GM21423 (cell line): ENCODE results near the gene NCOR1.
"Not testable (repeated sequence)": the region's sequence is repeated elsewhere in the genome, so short reads cannot be mapped to it uniquely, and the experiment has no call there.

Experiments
- ATAC-seq: cut with Tn5 transposase; IDR thresholded peaks from one replicate; pipeline ENCODE4 v1.9.1; 2021; ENCODE audit warnings: mild to moderate bottlenecking, moderate library complexity; ENCODE audit not compliant: unreplicated experiment

NCOR1 gene

DNA sequence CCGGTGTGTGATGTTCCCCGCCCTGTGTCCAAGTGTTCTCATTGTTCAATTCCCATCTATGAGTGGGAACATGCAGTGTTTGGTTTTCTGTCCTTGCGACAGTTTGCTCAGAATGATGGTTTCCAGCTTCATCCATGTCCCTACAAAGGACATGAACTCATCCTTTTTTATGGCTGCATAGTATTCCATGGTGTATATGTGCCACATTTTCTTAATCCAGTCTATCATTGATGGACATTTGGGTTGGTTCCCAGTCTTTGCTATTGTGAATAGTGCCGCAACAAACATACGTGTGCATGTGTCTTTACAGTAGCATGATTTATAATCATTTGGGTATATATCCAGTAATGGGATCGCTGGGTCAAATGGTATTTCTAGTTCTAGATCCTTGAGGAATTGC, 63.0 kb downstream of the NCOR1 start:
- ATAC-seq = not testable (repeated sequence)

DNA sequence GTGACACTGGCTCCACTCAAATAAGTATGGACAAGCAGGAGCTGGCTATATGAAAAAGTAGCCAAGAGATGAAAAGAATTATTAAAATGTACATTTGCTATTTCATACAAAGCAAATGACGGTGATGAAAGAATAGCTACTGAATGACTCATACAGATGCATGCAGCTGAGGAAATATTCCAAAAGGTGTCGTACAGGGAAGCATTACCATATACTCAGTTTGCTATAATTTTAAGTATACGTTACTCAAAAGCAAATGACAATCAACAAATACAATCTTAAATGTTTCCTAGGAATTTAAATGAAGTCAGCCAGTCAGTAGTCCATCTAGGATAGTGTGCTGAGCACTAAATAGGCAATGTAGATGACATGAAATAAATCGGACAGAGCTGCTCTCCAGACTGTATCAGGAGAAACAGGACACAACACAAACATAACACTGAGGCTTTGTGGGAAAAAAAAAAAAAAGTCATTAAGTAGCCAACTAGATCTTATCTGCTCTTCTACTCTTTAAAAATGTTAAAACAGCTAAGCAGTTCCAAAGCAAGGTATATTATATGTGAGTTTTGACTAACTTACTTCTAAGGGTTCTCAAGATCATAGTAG, 65.0 kb downstream of the NCOR1 start:
- no peak for ATAC-seq

DNA sequence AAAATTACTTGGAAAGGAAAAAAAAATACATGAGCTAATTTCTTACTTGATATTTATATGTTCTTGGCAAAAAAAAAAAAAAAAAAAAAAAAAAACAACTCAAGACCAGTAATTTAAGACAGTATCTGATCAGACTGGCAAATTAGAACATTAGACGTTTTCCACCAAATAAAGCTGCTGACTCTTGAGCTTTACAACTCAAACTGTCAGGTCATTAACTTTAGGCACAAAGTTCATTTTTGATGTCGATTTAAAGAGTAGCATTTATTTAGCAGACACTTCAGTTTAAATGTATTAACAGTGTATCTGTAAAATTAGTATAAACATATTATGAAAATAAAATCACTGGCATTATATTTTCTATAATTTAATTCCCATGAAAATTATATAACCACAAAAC, 66.7 kb downstream of the NCOR1 start:
- no peak for ATAC-seq

DNA sequence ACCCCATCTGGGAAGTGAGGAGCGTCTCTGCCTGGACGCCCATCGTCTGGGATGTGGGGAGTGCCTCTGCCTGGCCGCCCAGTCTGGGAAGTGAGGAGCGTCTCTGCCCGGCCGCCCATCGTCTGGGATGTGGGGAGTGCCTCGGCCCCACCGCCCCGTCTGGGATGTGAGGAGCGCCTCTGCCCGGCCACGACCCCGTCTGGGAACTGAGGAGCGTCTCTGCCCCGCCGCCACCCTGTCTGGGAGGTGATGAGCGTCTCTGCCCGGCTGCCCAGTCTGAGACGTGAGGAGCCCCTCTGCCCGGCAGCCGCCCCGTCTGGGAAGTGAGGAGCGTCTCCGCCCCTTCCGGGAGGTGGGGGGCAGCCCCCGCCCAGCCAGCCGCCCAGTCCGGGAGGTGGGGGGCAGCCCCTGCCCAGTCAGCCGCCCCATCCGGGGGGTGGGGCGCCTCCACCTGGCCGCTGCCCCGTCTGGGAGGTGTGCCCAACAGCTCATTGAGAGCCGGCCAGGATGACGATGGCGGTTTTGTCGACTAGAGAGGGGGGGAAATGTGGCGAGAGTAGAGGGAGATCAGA, 69.9 kb downstream of the NCOR1 start:
- not testable (repeated sequence) for ATAC-seq

DNA sequence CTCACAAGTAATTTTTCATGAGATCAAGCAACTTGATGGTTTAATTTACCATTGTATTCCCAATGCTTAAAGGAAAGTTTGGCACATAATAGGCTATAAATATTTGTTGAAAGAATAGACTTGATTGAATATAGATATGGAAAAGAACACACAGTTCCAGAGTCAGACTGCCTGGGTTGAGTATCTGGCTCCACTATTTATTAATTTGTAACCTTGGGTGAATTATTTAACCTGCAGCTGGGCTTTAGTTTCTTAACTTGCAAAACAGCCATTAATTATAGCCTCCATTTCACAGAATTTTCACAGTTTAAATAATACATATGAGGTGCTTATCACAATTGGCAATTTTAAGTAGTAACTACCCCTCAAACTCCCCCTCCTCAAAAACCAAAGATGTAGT, 73.6 kb downstream of the NCOR1 start:
- ATAC-seq = no peak

DNA sequence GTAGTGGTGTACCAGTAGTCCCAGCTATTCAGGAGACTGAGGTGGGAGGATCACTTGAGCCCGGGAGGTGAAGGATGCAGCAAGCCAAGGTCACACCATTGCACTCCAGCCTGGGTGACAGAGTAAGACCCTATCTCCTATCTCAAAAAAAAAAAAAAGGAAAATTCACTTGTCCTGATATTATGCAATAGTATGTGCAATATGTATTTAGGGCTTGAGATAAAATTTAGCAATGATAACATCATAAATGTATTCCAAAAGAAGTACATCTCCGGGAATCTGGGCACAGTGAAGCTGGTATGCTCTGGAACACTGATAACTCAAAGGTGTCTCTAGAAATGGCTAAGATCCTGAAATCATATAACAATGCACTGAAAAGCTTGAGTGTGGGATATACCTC, 74.5 kb downstream of the NCOR1 start:
- ATAC-seq = no peak

DNA sequence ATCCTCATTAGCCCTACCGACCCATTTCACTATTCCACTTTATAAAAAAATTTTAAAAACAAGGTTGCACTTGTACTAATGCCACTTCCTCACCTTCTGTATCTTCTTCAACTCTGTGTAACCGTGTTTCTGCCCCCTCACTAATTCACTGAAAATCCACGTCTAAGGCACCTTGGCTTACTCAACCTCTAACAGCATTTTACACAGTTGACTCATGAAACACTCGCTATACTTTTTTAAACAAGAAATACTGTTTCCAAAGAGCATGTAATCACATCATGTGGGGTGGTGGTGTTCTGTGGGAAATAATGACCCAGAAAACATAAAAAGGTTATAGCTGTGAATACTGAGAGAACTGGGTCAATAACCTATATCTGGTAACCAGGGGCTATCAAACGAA, 79.9 kb downstream of the NCOR1 start:
- no peak for ATAC-seq

DNA sequence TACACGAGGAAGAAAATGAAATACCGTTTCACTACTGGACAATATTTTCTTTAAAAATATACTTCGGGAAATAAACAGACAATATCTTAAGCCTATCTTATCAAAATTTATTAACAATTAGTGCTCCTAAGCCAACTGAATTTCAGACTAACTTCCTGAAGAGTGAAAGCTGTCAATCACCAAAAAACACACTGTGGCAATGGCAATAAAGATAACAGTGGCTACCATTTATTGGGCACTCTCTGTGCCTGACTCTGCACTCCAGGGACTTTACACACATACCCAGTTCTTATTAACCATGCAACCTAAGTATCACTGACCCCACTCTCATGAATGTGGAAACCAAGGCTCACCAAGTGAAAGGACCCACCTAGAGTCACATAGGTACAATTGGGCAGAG, 83.7 kb downstream of the NCOR1 start:
- ATAC-seq = no peak

DNA sequence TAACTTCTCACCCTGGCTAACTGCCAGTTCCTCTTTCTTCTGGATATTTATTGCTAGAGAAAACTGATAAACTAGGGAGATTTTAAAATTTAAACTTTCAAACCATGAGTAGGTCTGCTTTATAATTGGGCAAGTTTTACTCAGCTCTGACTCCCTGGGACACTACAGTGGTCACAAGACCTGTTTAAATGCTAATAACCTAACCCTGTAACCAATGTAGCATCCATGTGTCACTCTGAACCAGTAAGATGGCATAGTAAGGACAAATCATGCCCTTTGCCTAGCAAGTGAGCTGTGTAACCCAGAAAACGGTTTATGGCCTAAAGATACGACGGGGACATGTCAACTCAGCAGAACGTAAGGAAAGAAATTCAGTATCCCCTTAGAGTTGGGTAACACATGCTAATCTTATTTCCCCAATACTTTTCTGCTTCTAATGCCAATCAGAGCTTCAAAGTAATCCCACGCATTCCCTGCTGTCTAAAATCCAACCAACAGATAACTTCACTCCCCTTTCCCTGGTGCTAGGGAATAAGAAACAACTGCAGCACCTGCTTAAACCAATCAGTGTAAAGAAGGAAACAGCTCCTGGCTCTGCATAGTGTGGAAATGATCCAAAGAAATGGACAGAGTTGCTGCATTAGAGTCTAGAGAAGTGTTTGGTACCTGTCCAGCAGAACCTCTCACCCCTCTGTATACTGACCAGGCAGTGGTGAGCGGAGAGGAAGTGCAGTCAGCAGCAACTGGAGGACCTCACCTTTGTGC, 85.7 kb downstream of the NCOR1 start:
- ATAC-seq = no peak

DNA sequence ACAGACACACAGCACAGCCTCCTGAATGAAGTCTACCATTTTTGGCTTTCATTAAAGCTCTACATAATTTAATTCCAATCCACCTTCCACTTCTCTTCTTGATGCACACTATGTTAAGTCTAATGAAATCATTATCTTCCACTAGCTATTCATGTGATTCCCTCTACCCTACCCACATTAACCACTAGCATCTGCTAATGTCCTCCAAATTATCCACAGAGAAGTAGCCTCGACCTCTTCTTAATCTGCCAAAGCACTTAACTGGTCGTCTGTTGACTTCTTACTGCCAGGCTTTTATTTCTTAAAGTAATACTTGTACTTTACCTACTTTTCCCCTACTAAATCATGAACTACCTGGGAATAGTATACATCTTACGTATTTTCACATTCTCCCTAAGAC, 91.8 kb downstream of the NCOR1 start:
- ATAC-seq = no peak

DNA sequence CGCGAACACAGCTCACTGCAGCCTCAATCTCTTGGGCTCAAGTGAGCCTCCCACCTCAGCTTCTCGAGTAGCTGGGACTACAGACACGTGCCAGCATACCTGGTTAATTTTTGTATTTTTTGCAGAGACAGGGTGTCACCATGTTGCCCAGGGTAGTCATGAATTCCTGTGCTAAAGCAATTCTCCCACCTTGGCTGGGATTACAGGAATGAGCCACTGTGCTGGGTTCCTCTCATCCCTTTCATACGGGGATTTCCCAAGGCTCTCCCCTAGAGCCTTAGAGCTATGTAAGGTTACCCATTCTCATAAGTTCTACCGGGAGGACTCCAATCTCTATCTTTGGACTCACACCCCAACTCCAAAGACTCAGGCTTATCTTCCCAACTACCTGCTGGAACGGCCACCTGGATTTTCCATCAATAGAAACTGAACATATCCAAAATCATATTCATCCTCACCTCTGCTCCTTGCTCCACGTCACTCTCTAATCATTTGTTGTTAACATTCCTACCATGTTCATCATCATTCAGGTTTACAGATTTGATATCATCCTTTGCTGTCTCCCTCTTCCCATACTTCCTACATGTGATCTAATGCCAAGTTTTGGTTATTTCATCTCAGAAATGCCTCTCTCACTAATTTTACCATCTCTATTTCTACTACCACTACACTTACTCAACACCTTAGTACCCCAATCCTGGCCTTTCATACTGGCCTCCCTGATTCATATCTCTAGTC, 92.5 kb downstream of the NCOR1 start:
- ATAC-seq = no peak

DNA sequence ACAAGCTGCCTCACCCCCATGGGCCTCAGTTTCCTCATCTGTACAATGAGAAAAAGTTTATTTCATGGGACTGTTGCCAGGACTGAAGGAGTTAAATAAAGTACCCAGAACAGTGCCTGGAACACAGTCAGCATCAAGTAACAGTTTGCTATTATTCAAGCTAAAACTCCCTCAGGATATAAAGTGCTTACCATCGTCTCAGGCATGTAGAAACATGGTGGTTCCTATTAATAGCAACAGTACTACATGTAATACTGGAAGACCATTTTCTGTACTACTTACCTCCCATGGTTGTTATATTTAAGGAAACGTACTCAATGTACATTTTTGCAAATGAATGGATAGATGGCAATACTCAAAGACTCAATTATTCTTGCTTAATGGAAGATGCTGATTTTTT, 93.4 kb downstream of the NCOR1 start:
- ATAC-seq = no peak

DNA sequence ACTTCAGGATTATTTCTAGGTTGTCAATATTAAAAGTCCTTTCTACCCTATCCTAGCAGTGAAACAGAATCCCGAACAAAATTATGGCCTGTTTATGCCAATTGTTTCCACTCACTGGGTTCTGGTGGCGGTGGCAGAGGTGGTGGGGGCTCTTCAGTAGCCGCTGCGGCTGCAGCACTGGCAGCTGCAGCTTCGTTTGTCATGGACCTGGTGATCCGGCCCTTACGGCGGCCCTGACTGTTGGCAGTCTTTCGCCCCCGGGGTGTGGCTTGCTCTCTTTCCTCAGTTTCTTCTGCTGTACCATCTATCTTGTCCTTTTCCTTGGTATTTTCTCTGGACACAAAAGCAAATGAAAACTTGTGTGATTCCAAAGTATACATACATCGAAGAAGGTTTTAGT, 94.4 kb downstream of the NCOR1 start:
- no peak for ATAC-seq

DNA sequence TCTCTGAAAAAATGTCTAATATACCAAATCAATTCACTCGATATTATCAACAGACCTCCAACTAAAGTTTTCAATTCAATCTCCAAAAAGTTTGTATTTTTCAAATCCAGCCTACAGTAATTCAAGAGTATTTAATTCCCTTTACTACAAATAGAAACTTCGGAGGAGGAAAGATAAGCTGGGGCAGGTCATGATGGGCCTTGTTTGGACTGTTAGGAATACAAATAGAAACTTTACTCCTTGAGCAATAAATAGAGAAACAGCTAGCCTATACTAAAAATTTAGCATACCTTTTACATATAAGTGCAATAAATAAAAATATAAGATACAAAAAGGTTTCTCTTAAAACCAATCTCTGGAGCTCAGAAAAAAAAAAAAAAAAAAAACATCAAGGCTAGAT, 98.2 kb downstream of the NCOR1 start:
- no peak for ATAC-seq

DNA sequence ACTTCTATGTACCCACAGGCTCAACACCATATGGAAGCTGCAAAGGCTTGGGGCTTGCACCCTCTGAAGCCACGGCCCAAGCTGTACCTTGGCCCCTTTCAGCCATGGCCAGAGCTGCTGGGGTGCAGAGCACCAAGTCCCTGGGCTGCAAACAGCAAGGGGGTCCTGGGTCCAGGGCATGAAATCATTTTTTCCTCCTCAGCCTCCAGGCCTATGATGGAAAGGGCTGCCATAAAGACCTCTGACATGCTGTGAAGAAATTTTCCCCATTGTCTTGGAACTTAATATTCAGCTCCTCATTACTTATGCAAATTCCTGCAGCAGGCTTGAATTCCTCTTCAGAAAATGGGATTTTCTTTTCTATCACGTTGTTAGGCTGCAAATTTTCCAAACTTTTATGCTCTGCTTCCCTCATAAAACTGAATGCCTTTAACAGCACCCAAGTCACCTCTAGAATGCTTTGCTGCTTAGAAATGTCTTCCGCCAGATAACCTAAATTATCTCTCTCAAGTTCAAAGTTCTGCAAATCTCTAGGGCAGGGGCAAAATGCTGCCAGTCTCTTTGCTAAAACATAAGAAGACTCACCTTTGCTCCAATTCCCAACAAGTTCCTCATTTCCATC, 100.1 kb downstream of the NCOR1 start:
- ATAC-seq = not testable (repeated sequence)

DNA sequence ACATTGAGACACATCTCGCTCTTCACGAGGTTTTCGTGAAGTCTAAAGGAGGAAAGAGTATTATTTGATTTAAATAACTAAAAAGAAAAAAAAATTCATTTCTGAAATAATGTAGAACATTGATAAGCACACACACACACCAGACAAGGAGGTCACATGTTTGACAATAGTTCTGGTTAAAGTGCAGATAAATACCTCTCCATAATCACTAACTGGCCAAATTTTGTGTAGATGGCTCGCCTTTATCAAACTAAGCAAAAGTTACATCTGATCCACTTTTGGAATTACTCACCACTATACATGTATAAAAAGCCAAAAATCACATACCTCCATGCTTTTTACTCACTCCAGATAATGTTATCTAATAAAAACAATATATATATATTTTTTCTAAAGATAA, 106.5 kb downstream of the NCOR1 start:
- no peak for ATAC-seq

DNA sequence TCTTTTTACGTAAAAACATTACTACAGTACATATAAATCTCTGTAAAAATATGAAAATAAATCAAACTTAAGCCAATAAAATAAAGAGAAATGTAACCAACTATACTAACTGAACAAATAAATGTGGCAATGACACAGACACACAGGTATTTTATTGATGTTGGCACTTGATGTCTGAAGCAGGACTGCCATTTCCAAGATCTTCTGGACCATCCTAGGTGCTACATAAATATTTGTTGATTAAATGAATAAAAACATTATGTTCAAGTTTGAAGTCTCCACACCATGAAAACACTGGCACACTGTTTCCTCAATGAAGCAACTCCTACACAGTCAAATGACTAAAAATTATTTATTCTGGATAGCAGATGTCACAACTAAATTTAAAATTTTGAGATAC, 106.9 kb downstream of the NCOR1 start:
- no peak for ATAC-seq

DNA sequence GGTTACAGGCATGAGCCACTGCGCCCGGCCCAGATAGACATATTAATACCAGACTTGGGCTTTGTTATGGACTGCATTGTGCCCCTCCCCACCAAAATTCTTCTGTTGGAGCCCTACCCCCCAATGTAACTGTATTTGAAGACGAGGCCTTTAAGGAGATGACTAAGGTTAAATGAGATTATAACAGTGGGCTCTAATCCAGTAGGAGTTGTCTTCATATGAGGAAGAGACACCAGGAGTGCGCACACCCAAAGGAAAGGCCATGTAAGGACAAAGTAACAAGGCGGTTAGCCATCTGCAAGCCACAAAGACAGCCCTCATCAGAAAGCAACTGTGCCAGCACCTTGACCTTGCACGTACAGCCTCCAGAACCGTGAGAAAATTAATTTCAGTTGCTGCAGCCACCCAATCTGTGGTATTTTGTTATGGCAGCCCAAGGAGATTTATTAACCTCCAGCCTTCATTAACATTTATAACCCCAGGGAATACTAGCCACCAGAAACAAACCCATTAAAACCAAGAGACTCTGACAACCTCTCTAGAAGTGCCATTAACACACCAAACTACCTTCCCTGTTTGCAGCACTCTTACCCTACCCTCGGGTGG, 108.1 kb downstream of the NCOR1 start:
- no peak for ATAC-seq

DNA sequence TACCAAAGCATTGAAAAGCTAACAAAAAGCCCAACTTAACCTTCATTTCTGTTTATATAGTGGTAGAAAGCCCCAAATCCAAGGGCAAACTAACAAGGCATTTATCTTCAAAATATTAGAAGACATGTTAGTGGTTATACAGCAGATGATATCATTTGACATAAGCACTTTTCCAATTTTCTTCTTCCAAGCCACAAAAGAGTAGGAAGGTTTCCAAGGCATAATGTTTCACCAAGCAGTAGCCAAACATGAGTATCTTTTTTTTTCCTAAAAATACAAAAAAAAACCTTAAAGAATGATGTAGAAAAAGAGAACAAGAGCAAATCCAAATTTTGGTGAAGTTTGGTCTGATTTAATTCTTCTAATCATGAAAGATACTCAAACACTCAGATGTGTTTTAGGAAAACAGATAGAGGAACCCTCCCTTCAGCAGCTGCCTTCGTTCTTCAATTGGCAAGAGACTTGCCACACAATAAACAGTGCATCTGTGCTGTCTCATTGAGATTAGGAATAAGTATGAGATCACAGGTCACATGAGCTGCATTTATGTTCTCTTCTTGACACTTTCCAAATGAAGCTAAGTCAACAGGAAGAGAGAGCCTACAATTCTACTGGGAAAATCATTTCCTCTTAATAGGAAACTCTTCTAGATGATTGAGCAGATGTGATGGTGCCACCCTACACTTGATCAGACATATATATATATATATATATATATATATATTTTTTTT, 109.0 kb downstream of the NCOR1 start:
- no peak for ATAC-seq

DNA sequence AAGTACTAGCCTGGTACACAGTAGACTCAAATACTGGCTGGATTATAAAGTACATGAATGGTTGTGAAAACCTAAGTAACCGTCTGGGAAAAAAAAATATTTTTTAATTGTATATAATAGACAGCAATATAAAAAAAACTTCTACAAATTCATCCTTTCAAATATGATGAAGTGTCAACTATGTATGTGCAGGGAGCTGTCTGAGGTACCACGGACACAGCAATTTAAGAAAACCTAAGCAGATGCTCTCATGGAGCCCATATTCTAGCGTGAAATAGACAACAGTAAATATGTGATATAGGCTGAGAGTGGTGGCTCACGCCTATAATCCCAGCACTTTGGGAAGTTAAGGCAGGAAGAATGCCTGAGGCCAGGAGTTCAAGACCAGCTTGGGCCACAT, 111.1 kb downstream of the NCOR1 start:
- no peak for ATAC-seq
